Esophagus muscularis mucosa (tissue), 4 donors: ENCODE results near the gene ATPAF2.

Experiments used
- EP300 ChIP-seq: sonication (generic); formaldehyde crosslinking; IDR thresholded peaks from one replicate; pipeline ENCODE4 v1.6.1; 2017; ENCODE audit warnings: antibody characterized with exemption
- POLR2AphosphoS5 ChIP-seq, 2 donors: sonication (generic); formaldehyde crosslinking; IDR thresholded peaks; one replicate each; pipeline ENCODE4 v1.6.1; 2017; ENCODE audit warnings: antibody characterized with exemption in 2 of 2
- TF ChIP-seq, protein P1 (sequence below), 3 experiments: fragments of 200-600 bp in 2 of 3; fragments of 450-650 bp in 1 of 3; sonication (generic) in 2 of 3; IDR thresholded peaks; one replicate each; pipeline ENCODE4 v1.5.1; 2017 to 2019; ENCODE audit warnings: antibody characterized with exemption in 3 of 3, mild to moderate bottlenecking in 2 of 3, moderate library complexity in 1 of 3

DNA sequence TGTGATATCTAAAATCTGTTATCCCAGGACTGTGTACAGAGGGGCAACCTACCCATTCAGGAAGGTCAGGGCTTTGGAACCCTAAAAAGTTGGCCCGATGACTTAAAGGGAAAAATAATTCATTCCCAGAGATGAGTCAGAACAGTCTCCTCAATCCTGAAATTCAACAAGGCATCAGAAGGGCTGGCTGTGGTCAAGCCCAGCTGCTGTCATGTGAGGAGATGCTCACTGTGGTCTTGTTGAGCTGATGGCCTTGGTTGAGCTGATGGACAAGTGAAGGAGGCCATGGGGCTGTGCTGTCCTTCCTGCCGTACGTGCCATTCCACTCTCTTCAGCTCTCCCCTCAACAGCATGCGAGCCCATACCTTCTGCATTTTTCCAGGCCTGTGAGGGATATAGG, 27.9 kb upstream of the ATPAF2 start:
- TF ChIP-seq, protein P1, sequence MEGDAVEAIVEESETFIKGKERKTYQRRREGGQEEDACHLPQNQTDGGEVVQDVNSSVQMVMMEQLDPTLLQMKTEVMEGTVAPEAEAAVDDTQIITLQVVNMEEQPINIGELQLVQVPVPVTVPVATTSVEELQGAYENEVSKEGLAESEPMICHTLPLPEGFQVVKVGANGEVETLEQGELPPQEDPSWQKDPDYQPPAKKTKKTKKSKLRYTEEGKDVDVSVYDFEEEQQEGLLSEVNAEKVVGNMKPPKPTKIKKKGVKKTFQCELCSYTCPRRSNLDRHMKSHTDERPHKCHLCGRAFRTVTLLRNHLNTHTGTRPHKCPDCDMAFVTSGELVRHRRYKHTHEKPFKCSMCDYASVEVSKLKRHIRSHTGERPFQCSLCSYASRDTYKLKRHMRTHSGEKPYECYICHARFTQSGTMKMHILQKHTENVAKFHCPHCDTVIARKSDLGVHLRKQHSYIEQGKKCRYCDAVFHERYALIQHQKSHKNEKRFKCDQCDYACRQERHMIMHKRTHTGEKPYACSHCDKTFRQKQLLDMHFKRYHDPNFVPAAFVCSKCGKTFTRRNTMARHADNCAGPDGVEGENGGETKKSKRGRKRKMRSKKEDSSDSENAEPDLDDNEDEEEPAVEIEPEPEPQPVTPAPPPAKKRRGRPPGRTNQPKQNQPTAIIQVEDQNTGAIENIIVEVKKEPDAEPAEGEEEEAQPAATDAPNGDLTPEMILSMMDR (IDR thresholded peaks at IDR 0.05) = no peak
- TF ChIP-seq POLR2AphosphoS5 (IDR thresholded peaks at IDR 0.05) = no peak
- TF ChIP-seq EP300 = no peak
